K562 (cell line): Measurements from ENCODE around the gene PMVK. TPM values are rescaled to one million over a fixed set of nuclear protein-coding genes. Genes with fewer than 3 reads are reported as not detected.

Experiments used
- ADNP ChIP-seq: fragments of 200-800 bp; sonication (Bioruptor generic); IDR thresholded peaks from 2 replicates; pipeline ENCODE4 v1.6.1; 2016; ENCODE audit warnings: missing genetic modification characterization, missing compliant biosample characterization
- ARID1B ChIP-seq: fragments of 450-650 bp; IDR thresholded peaks from 2 replicates; pipeline ENCODE4 v1.6.1; 2016; ENCODE audit warnings: antibody characterized with exemption, mild to moderate bottlenecking, inconsistent platforms
- CBFA2T3 ChIP-seq: fragments of 450-650 bp; IDR thresholded peaks from 2 replicates; pipeline ENCODE4 v1.6.1; 2017
- ETS2 ChIP-seq: IDR thresholded peaks from 2 replicates; pipeline ENCODE4 v1.6.1; 2016; ENCODE audit warnings: borderline replicate concordance, missing genetic modification characterization, mild to moderate bottlenecking, moderate library complexity, missing compliant biosample characterization; ENCODE audit not compliant: poor library complexity, severe bottlenecking
- ETV1 ChIP-seq: fragments of 450-650 bp; conservative IDR thresholded peaks from 2 replicates; pipeline ENCODE4 v1.6.1; 2016; ENCODE audit warnings: missing genetic modification characterization, control low read depth, low read depth, missing compliant biosample characterization
- ETV6 ChIP-seq, 3 experiments: fragments of 150-350 bp in 1 of 3; sonication (generic) in 1 of 3; formaldehyde crosslinking in 1 of 3; IDR thresholded peaks; 2 replicates each; pipeline versions ENCODE4 v1.6.1 to v1.8.0; 2014 to 2022; ENCODE audit warnings: borderline replicate concordance in 2 of 3, low read depth in 2 of 3, antibody characterized with exemption in 1 of 3, low read length in 1 of 3, mild to moderate bottlenecking in 1 of 3, missing genetic modification reagents in 1 of 3
- GATAD2A ChIP-seq: fragments of 450-650 bp; IDR thresholded peaks from 2 replicates; pipeline ENCODE4 v1.6.1; 2017
- KDM2B ChIP-seq: fragments of 250-450 bp; sonication (Bioruptor Pico); IDR thresholded peaks from 2 replicates; pipeline ENCODE4 v1.8.0; 2021; ENCODE audit warnings: mild to moderate bottlenecking, moderate library complexity
- NFRKB ChIP-seq: fragments of 450-650 bp; IDR thresholded peaks from 2 replicates; pipeline ENCODE4 v1.6.1; 2016; ENCODE audit warnings: low read depth
- PPARD ChIP-seq: fragments of 250-450 bp; sonication (Bioruptor Pico); IDR thresholded peaks from 2 replicates; pipeline ENCODE4 v1.8.0; 2022; ENCODE audit warnings: inconsistent platforms, mild to moderate bottlenecking, moderate library complexity
- SETDB1 ChIP-seq: IDR thresholded peaks from one replicate; pipeline ENCODE4 v1.6.1; 2012; ENCODE audit warnings: low read length, control low read depth, inconsistent platforms
- polyA plus RNA-seq, 8 experiments: library from polyadenylated mRNA; depleted of rRNA in 4 of 8; stranded (reverse) in 5 of 8; unstranded in 3 of 8; fragments of >200 nt; fragmentation: Nextera tagmentation in 2 of 8; fragmentation: Illumina TruSeq in 1 of 8; extraction: Ambion mirVana in 2 of 8; extraction: Trizol in 1 of 8; gene quantifications; 2 replicates each; pipeline versions ENCODE4 v1.2.1 to v1.2.3, GENCODE V29; 2011 to 2014; ENCODE audit warnings: inconsistent platforms in 1 of 8, missing spikeins in 1 of 8
- total RNA-seq, 7 experiments: library from RNA; depleted of rRNA in 6 of 7; stranded (reverse); fragments of >200 nt in 6 of 7; fragmentation: Illumina TruSeq in 2 of 7; extraction: Trizol in 2 of 7; gene quantifications; 2 replicates each; pipeline versions ENCODE4 v1.2.1 to v1.2.3, GENCODE V29; 2011 to 2021; ENCODE audit warnings: low replicate concordance in 1 of 7
- TF ChIP-seq, protein P1 (sequence below): sonication (generic); IDR thresholded peaks from 2 replicates; pipeline ENCODE4 v1.6.1; 2016
- TF ChIP-seq, protein P2 (sequence below): sonication (generic); formaldehyde crosslinking; IDR thresholded peaks from 2 replicates; pipeline ENCODE4 v1.8.1; 2023; ENCODE audit warnings: mild to moderate bottlenecking, missing genetic modification reagents
- TF ChIP-seq, protein P3 (sequence below), 3 experiments: IDR thresholded peaks in 2 of 3; conservative IDR thresholded peaks in 1 of 3; 2 replicates each; pipeline ENCODE4 v1.5.1; 2011 to 2012; ENCODE audit warnings: low read length in 3 of 3, mild to moderate bottlenecking in 3 of 3, control low read depth in 2 of 3, improper control_type of control experiment in 1 of 3, inconsistent platforms in 1 of 3, low read depth in 1 of 3, mixed read lengths in 1 of 3, moderate library complexity in 1 of 3; ENCODE audit not compliant: insufficient read depth in 2 of 3
- TF ChIP-seq, protein P4 (sequence below): IDR thresholded peaks from 2 replicates; pipeline ENCODE4 v1.6.1; 2016; ENCODE audit warnings: missing genetic modification characterization, missing compliant biosample characterization
- TF ChIP-seq, protein P5 (sequence below): fragments of 150-350 bp; IDR thresholded peaks from 2 replicates; pipeline ENCODE4 v1.6.1; 2014; ENCODE audit warnings: low read depth, mild to moderate bottlenecking, low read length, borderline replicate concordance
- TF ChIP-seq, protein P6 (sequence below): IDR thresholded peaks from 2 replicates; pipeline ENCODE4 v1.6.1; 2011; ENCODE audit warnings: borderline replicate concordance, low read depth, mild to moderate bottlenecking, moderate library complexity, low read length; ENCODE audit not compliant: insufficient read depth, poor library complexity, severe bottlenecking

The PMVK gene
- total and polyA plus RNA-seq, 9 of the 15 experiments (the other 6 are each of a cell fraction or from before 2014, with no cell fraction given) = 1.1 to 15.3 (median 6.3) TPM

DNA sequence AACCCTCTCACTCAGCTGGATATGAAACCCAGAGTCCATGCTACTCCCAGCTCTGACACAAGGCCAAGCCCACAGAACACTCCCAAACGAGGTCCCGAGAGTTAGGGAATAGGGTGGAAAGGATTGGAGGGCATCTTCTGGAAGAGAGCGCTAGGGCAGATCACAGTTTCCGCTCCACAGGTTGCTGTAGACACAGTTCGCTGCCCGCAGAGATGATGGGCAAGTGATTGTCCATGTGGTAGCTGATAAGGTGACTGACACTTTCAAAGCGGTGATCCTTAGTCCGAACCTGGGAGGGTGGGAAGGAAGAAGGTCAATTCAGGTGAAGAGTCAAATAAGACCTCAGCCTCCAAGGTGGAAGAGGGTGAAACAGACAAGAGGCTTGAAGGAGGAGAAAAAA, 27.1 kb upstream of the PMVK start (continued):
- TF ChIP-seq ETS2 (no peak), KDM2B (CRISPR knock-in tag) (no peak), ADNP (tag) (no peak), PPARD (CRISPR knock-in tag) (no peak), ETV6 (IDR thresholded peaks at IDR 0.05; ENCODE audit: borderline replicate concordance in 1 of 2, low read depth in 2 of 2, low read length in 1 of 2) (no peak), ETV6 (CRISPR knock-in tag; IDR thresholded peaks at IDR 0.05; ENCODE audit: borderline replicate concordance) (no peak), ETV1 (tag) (no peak), GATAD2A (no peak), ARID1B (peak; percentile 72), SETDB1 (no peak), NFRKB (no peak), CBFA2T3 (peak; percentile 73)
- TF ChIP-seq, protein P1, sequence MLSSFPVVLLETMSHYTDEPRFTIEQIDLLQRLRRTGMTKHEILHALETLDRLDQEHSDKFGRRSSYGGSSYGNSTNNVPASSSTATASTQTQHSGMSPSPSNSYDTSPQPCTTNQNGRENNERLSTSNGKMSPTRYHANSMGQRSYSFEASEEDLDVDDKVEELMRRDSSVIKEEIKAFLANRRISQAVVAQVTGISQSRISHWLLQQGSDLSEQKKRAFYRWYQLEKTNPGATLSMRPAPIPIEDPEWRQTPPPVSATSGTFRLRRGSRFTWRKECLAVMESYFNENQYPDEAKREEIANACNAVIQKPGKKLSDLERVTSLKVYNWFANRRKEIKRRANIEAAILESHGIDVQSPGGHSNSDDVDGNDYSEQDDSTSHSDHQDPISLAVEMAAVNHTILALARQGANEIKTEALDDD = no peak
- TF ChIP-seq, protein P2, sequence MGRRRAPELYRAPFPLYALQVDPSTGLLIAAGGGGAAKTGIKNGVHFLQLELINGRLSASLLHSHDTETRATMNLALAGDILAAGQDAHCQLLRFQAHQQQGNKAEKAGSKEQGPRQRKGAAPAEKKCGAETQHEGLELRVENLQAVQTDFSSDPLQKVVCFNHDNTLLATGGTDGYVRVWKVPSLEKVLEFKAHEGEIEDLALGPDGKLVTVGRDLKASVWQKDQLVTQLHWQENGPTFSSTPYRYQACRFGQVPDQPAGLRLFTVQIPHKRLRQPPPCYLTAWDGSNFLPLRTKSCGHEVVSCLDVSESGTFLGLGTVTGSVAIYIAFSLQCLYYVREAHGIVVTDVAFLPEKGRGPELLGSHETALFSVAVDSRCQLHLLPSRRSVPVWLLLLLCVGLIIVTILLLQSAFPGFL (CRISPR knock-in tag) = no peak
- TF ChIP-seq, protein P3, sequence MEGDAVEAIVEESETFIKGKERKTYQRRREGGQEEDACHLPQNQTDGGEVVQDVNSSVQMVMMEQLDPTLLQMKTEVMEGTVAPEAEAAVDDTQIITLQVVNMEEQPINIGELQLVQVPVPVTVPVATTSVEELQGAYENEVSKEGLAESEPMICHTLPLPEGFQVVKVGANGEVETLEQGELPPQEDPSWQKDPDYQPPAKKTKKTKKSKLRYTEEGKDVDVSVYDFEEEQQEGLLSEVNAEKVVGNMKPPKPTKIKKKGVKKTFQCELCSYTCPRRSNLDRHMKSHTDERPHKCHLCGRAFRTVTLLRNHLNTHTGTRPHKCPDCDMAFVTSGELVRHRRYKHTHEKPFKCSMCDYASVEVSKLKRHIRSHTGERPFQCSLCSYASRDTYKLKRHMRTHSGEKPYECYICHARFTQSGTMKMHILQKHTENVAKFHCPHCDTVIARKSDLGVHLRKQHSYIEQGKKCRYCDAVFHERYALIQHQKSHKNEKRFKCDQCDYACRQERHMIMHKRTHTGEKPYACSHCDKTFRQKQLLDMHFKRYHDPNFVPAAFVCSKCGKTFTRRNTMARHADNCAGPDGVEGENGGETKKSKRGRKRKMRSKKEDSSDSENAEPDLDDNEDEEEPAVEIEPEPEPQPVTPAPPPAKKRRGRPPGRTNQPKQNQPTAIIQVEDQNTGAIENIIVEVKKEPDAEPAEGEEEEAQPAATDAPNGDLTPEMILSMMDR (IDR thresholded peaks at IDR 0.05 in 2 of 3, conservative IDR thresholded peaks at IDR 0.05 in 1 of 3; ENCODE audit: insufficient read depth in 2 of 3, low read depth in 1 of 3, low read length in 3 of 3) = no peak
- TF ChIP-seq, protein P4, sequence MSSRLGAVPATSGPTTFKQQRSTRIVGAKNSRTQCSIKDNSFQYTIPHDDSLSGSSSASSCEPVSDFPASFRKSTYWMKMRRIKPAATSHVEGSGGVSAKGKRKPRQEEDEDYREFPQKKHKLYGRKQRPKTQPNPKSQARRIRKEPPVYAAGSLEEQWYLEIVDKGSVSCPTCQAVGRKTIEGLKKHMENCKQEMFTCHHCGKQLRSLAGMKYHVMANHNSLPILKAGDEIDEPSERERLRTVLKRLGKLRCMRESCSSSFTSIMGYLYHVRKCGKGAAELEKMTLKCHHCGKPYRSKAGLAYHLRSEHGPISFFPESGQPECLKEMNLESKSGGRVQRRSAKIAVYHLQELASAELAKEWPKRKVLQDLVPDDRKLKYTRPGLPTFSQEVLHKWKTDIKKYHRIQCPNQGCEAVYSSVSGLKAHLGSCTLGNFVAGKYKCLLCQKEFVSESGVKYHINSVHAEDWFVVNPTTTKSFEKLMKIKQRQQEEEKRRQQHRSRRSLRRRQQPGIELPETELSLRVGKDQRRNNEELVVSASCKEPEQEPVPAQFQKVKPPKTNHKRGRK (tag) = no peak
- TF ChIP-seq, protein P5, sequence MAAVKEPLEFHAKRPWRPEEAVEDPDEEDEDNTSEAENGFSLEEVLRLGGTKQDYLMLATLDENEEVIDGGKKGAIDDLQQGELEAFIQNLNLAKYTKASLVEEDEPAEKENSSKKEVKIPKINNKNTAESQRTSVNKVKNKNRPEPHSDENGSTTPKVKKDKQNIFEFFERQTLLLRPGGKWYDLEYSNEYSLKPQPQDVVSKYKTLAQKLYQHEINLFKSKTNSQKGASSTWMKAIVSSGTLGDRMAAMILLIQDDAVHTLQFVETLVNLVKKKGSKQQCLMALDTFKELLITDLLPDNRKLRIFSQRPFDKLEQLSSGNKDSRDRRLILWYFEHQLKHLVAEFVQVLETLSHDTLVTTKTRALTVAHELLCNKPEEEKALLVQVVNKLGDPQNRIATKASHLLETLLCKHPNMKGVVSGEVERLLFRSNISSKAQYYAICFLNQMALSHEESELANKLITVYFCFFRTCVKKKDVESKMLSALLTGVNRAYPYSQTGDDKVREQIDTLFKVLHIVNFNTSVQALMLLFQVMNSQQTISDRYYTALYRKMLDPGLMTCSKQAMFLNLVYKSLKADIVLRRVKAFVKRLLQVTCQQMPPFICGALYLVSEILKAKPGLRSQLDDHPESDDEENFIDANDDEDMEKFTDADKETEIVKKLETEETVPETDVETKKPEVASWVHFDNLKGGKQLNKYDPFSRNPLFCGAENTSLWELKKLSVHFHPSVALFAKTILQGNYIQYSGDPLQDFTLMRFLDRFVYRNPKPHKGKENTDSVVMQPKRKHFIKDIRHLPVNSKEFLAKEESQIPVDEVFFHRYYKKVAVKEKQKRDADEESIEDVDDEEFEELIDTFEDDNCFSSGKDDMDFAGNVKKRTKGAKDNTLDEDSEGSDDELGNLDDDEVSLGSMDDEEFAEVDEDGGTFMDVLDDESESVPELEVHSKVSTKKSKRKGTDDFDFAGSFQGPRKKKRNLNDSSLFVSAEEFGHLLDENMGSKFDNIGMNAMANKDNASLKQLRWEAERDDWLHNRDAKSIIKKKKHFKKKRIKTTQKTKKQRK = no peak
- TF ChIP-seq, protein P6, sequence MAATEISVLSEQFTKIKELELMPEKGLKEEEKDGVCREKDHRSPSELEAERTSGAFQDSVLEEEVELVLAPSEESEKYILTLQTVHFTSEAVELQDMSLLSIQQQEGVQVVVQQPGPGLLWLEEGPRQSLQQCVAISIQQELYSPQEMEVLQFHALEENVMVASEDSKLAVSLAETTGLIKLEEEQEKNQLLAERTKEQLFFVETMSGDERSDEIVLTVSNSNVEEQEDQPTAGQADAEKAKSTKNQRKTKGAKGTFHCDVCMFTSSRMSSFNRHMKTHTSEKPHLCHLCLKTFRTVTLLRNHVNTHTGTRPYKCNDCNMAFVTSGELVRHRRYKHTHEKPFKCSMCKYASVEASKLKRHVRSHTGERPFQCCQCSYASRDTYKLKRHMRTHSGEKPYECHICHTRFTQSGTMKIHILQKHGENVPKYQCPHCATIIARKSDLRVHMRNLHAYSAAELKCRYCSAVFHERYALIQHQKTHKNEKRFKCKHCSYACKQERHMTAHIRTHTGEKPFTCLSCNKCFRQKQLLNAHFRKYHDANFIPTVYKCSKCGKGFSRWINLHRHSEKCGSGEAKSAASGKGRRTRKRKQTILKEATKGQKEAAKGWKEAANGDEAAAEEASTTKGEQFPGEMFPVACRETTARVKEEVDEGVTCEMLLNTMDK = no peak
